HEK293T (cell line): Measurements from ENCODE around the gene NEO1.

Experiments
- CTCF ChIA-PET: fragments of 350-600 bp; formaldehyde crosslinking; extraction: SDS; loops from one replicate; lab custom pipeline; 2021; ENCODE audit warnings: antibody characterized with exemption, inconsistent platforms; lab: Yijun Ruan, JAX
- POLR2A ChIA-PET: fragments of 350-600 bp; formaldehyde crosslinking; extraction: SDS; loops from one replicate; lab custom pipeline; 2020; ENCODE audit warnings: antibody characterized with exemption, inconsistent platforms; lab: Yijun Ruan, JAX
- DNase-seq: peaks from one replicate; pipeline ENCODE4 v3.0.0; 2012; ENCODE audit warnings: mixed read lengths; ENCODE audit errors: extremely low spot score
- ARNT ChIP-seq: fragments of 450-650 bp; IDR thresholded peaks from 2 replicates; pipeline ENCODE4 v1.6.1; 2017; ENCODE audit warnings: mild to moderate bottlenecking
- BHLHE40 ChIP-seq: fragments of 450-650 bp; IDR thresholded peaks from 2 replicates; pipeline ENCODE4 v1.6.1; 2016; ENCODE audit warnings: mild to moderate bottlenecking, moderate library complexity, borderline replicate concordance
- CTBP1 ChIP-seq: fragments of 450-650 bp; IDR thresholded peaks from 2 replicates; pipeline ENCODE4 v1.6.1; 2016; ENCODE audit warnings: borderline replicate concordance
- ELF4 ChIP-seq: fragments of 450-650 bp; IDR thresholded peaks from 2 replicates; pipeline ENCODE4 v1.6.1; 2017; ENCODE audit warnings: antibody characterized with exemption
- FOXA1 ChIP-seq: fragments of 450-650 bp; IDR thresholded peaks from 2 replicates; pipeline ENCODE4 v1.6.1; 2016; ENCODE audit warnings: mild to moderate bottlenecking
- FOXK2 ChIP-seq: fragments of 450-650 bp; IDR thresholded peaks from 2 replicates; pipeline ENCODE4 v1.6.1; 2016; ENCODE audit warnings: mild to moderate bottlenecking
- FOXM1 ChIP-seq: fragments of 450-650 bp; IDR thresholded peaks from 2 replicates; pipeline ENCODE4 v1.6.1; 2017; ENCODE audit warnings: mild to moderate bottlenecking, borderline replicate concordance
- HDGF ChIP-seq: fragments of 450-650 bp; IDR thresholded peaks from 2 replicates; pipeline ENCODE4 v1.6.1; 2017; ENCODE audit warnings: antibody characterized with exemption, borderline replicate concordance
- L3MBTL2 ChIP-seq: fragments of 450-650 bp; conservative IDR thresholded peaks from 2 replicates; pipeline ENCODE4 v1.6.1; 2016; ENCODE audit warnings: mild to moderate bottlenecking
- LEF1 ChIP-seq: fragments of 450-650 bp; IDR thresholded peaks from 2 replicates; pipeline ENCODE4 v1.6.1; 2017; ENCODE audit warnings: mild to moderate bottlenecking, borderline replicate concordance
- NFRKB ChIP-seq: fragments of 450-650 bp; IDR thresholded peaks from 2 replicates; pipeline ENCODE4 v1.6.1; 2016; ENCODE audit warnings: mild to moderate bottlenecking, moderate library complexity
- PKNOX1 ChIP-seq: fragments of 450-650 bp; IDR thresholded peaks from 2 replicates; pipeline ENCODE4 v1.6.1; 2016
- SP1 ChIP-seq: fragments of 450-650 bp; IDR thresholded peaks from 2 replicates; pipeline ENCODE4 v1.6.1; 2017
- SUZ12 ChIP-seq: fragments of 450-650 bp; IDR thresholded peaks from 2 replicates; pipeline ENCODE4 v1.6.1; 2016; ENCODE audit warnings: mild to moderate bottlenecking
- TARDBP ChIP-seq: fragments of 450-650 bp; IDR thresholded peaks from 2 replicates; pipeline ENCODE4 v1.6.1; 2016
- ZNF384 ChIP-seq: fragments of 450-650 bp; IDR thresholded peaks from 2 replicates; pipeline ENCODE4 v1.6.1; 2016

NEO1 gene

GRCh38 chr15:73051391-73051806 lies 864 bp upstream of the NEO1 start:
- peak; percentile 24; the same call in 1 of the 2 replicates for TF ChIP-seq FOXM1
- no peak for TF ChIP-seq PKNOX1
- no peak for TF ChIP-seq ELF4
- TF ChIP-seq SUZ12, result no peak
- DNase-seq, result no peak

GRCh38 chr15:73052653-73053397 lies 562 bp downstream of the NEO1 start:
- DNase-seq, result peak; percentile 65
- ChIA-PET CTCF (interaction anchor here (0.9 to 1.0 kb wide), 3 partner anchors 25 to 217 kb away, joined by 3 to 6 read pairs (median 4); no protein-coding TSS in a partner anchor), POLR2A (interaction anchor here (0.6 to 2.1 kb wide), 9 partner anchors 11 to 255 kb away, joined by 3 to 10 read pairs (median 5); no protein-coding TSS in a partner anchor)
- TF ChIP-seq NFRKB (no peak), FOXM1 (no peak), ELF4 (no peak), LEF1 (no peak)

More at GRCh38 chr15:73051391-73051806, 864 bp upstream of the NEO1 start:
- ChIA-PET POLR2A (interaction anchor here (0.7 to 1.6 kb wide), 2 partner anchors 12 to 76 kb away, joined by 3 to 5 read pairs; no protein-coding TSS in a partner anchor), CTCF (no interaction called here)

- no peak for DNase-seq
- ChIA-PET CTCF (interaction anchor here (0.9 to 1.0 kb wide), 3 partner anchors 25 to 218 kb away, joined by 3 to 6 read pairs (median 4); no protein-coding TSS in a partner anchor), POLR2A (interaction anchor here (0.6 to 2.1 kb wide), 6 partner anchors 10 to 256 kb away, joined by 3 to 10 read pairs (median 5); no protein-coding TSS in a partner anchor)
- TF ChIP-seq SP1 (no peak), NFRKB (no peak), ARNT (no peak), FOXM1 (no peak), L3MBTL2 (no peak), HDGF (no peak), ELF4 (no peak), BHLHE40 (no peak), TARDBP (no peak), PKNOX1 (no peak)
Observed at GRCh38 chr15:73053398-73053723, 1.1 kb downstream of the NEO1 start.

- POLR2A ChIA-PET, result no interaction called here
- TF ChIP-seq CTBP1, result no peak
- no peak for TF ChIP-seq FOXM1
- TF ChIP-seq ARNT, result no peak
- no peak for TF ChIP-seq LEF1
- no peak for TF ChIP-seq NFRKB
- no peak for TF ChIP-seq ELF4
- no peak for TF ChIP-seq HDGF
- no peak for TF ChIP-seq PKNOX1
- no peak for TF ChIP-seq ZNF384
- no peak for TF ChIP-seq SUZ12
- TF ChIP-seq FOXK2, result no peak
- TF ChIP-seq SP1, result no peak
- no peak for TF ChIP-seq TARDBP
- no peak for TF ChIP-seq L3MBTL2
- no peak for TF ChIP-seq FOXA1
- TF ChIP-seq BHLHE40, result no peak
- CTCF ChIA-PET, result no interaction called here
- no peak for DNase-seq
Observed at GRCh38 chr15:73054417-73054953, 2.2 kb downstream of the NEO1 start.

- ChIA-PET CTCF (no interaction called here), POLR2A (no interaction called here)
- TF ChIP-seq HDGF, result no peak
- no peak for TF ChIP-seq L3MBTL2
- TF ChIP-seq FOXA1, result no peak
- no peak for TF ChIP-seq SP1
- no peak for TF ChIP-seq ZNF384
- TF ChIP-seq ELF4, result no peak
- TF ChIP-seq CTBP1, result no peak
- no peak for DNase-seq
Observed at GRCh38 chr15:73056460-73056859, 4.2 kb downstream of the NEO1 start.

- ChIA-PET POLR2A (no interaction called here), CTCF (interaction anchor here (0.9 kb wide), 1 partner anchor 22 kb away, joined by 4 read pairs; no protein-coding TSS in a partner anchor)
- TF ChIP-seq LEF1, result no peak
- no peak for TF ChIP-seq ARNT
- no peak for TF ChIP-seq BHLHE40
- TF ChIP-seq SP1, result no peak
- no peak for TF ChIP-seq CTBP1
- TF ChIP-seq TARDBP, result no peak
- no peak for TF ChIP-seq NFRKB
- TF ChIP-seq FOXA1, result no peak
- no peak for DNase-seq
Observed at GRCh38 chr15:73058437-73058836, 6.2 kb downstream of the NEO1 start.
